BLaER1 (cell line): ENCODE results near the gene CYP20A1.
"Not testable (repeated sequence)": the region's sequence is repeated elsewhere in the genome, so short reads cannot be mapped to it uniquely, and the experiment has no call there.

ENCODE experiments used
- H3K27ac ChIP-seq: shearing (Covaris generic); formaldehyde crosslinking; 2 replicates; pipeline ENCODE4 v1.8.1; 2022
- H3K27me3 ChIP-seq: shearing (Covaris generic); formaldehyde crosslinking; 2 replicates; pipeline ENCODE4 v1.8.1; 2022
- H3K36me3 ChIP-seq: shearing (Covaris generic); formaldehyde crosslinking; 2 replicates; pipeline ENCODE4 v1.8.1; 2022
- H3K4me1 ChIP-seq: shearing (Covaris generic); formaldehyde crosslinking; 2 replicates; pipeline ENCODE4 v1.8.1; 2022
- H3K4me2 ChIP-seq: shearing (Covaris generic); formaldehyde crosslinking; 2 replicates; pipeline ENCODE4 v1.8.1; 2022
- H3K4me3 ChIP-seq: shearing (Covaris generic); formaldehyde crosslinking; 2 replicates; pipeline ENCODE4 v1.8.1; 2022
- H3K9ac ChIP-seq: shearing (Covaris generic); formaldehyde crosslinking; 2 replicates; pipeline ENCODE4 v1.8.1; 2022
- H3K9me3 ChIP-seq: shearing (Covaris generic); formaldehyde crosslinking; 2 replicates; pipeline ENCODE4 v1.8.1; 2022
- H4K20me1 ChIP-seq: shearing (Covaris generic); formaldehyde crosslinking; 2 replicates; pipeline ENCODE4 v1.8.1; 2022
- Cebpa-rat ChIP-seq: shearing (Covaris generic); IDR thresholded peaks from 2 replicates; pipeline ENCODE4 v1.8.1; 2022

The CYP20A1 gene

GRCh38 chr2:203237346-203238238 is 1.2 kb upstream of the CYP20A1 start:
- Histone ChIP-seq H3K9me3 (no peaks in the 10 kb centered on the region), H4K20me1 (peaks cover 12% of the 10 kb centered on the region; the same call in 1 of the 2 replicates), H3K27ac (no peak overlapping the region), H3K27me3 (no peaks in the 10 kb centered on the region), H3K4me1 (peaks cover 27% of the 10 kb centered on the region), H3K36me3 (peaks cover 13% of the 10 kb centered on the region), H3K4me2 (peak overlapping the region; percentile 75), H3K9ac (peak overlapping the region; percentile 86), H3K4me3 (peak overlapping the region; percentile 78)
- TF ChIP-seq Cebpa-rat: no peak

- H3K9me3 ChIP-seq: no peaks in the 10 kb centered on the region
- H3K4me3 ChIP-seq: peak overlapping the region; percentile 78
- peaks cover 27% of the 10 kb centered on the region for H3K4me1 ChIP-seq
- H3K4me2 ChIP-seq: peak overlapping the region; percentile 75
- TF ChIP-seq Cebpa-rat: no peak
- H3K27ac ChIP-seq: peak overlapping the region; percentile 87
- H4K20me1 ChIP-seq: peaks cover 12% of the 10 kb centered on the region; the same call in 1 of the 2 replicates
- peaks cover 21% of the 10 kb centered on the region for H3K36me3 ChIP-seq
- H3K27me3 ChIP-seq: no peaks in the 10 kb centered on the region
- H3K9ac ChIP-seq: peak overlapping the region; percentile 86
Measured at GRCh38 chr2:203238292-203238703, 520 bp upstream of the CYP20A1 start.

GRCh38 chr2:203240491-203240890 is 1.7 kb downstream of the CYP20A1 start:
- Histone ChIP-seq H3K9ac (0 out of 2 replicates have a peak overlapping the region, but pooled peaks have one; percentile 86), H3K4me3 (0 out of 2 replicates have a peak overlapping the region, but pooled peaks have one; percentile 78), H3K27me3 (no peaks in the 10 kb centered on the region), H4K20me1 (peaks cover 12% of the 10 kb centered on the region; the same call in 1 of the 2 replicates), H3K27ac (no peak overlapping the region), H3K4me1 (peaks cover 23% of the 10 kb centered on the region), H3K9me3 (no peaks in the 10 kb centered on the region), H3K4me2 (peak overlapping the region; percentile 81), H3K36me3 (peaks cover 34% of the 10 kb centered on the region)
- TF ChIP-seq Cebpa-rat: no peak

GRCh38 chr2:203242518-203242917 is 3.7 kb downstream of the CYP20A1 start:
- no peaks in the 10 kb centered on the region for H3K27me3 ChIP-seq
- H4K20me1 ChIP-seq: peaks cover 12% of the 10 kb centered on the region; the same call in 1 of the 2 replicates
- no peak overlapping the region for H3K9ac ChIP-seq
- H3K4me2 ChIP-seq: no peak overlapping the region
- peaks cover 54% of the 10 kb centered on the region for H3K36me3 ChIP-seq
- TF ChIP-seq Cebpa-rat: no peak
- H3K9me3 ChIP-seq: no peaks in the 10 kb centered on the region
- H3K4me1 ChIP-seq: peaks cover 23% of the 10 kb centered on the region
- H3K4me3 ChIP-seq: no peak overlapping the region
- no peak overlapping the region for H3K27ac ChIP-seq

- Histone ChIP-seq H4K20me1 (no peaks in the 10 kb centered on the region), H3K36me3 (peaks cover 73% of the 10 kb centered on the region), H3K9ac (no peak overlapping the region), H3K27ac (no peak overlapping the region), H3K9me3 (no peaks in the 10 kb centered on the region), H3K4me1 (no peaks in the 10 kb centered on the region), H3K4me2 (no peak overlapping the region), H3K4me3 (no peak overlapping the region), H3K27me3 (no peaks in the 10 kb centered on the region)
- TF ChIP-seq Cebpa-rat: no peak
Measured at GRCh38 chr2:203246646-203247045, 7.8 kb downstream of the CYP20A1 start.

GRCh38 chr2:203252818-203253217 is 14.0 kb downstream of the CYP20A1 start:
- Histone ChIP-seq H3K4me1 (no peaks in the 10 kb centered on the region), H3K4me3 (no peak overlapping the region), H3K9me3 (peaks cover 13% of the 10 kb centered on the region), H3K27me3 (no peaks in the 10 kb centered on the region), H3K9ac (no peak overlapping the region), H3K4me2 (no peak overlapping the region), H3K36me3 (peaks cover 78% of the 10 kb centered on the region), H4K20me1 (no peaks in the 10 kb centered on the region), H3K27ac (no peak overlapping the region)
- TF ChIP-seq Cebpa-rat: no peak

- Histone ChIP-seq H3K36me3 (peaks cover 78% of the 10 kb centered on the region), H3K9me3 (peaks cover 13% of the 10 kb centered on the region)
- not testable (repeated sequence) for H4K20me1 ChIP-seq, H3K4me3 ChIP-seq, H3K4me2 ChIP-seq, H3K4me1 ChIP-seq, H3K27ac ChIP-seq, H3K27me3 ChIP-seq, H3K9ac ChIP-seq
Measured at GRCh38 chr2:203253422-203254095, 14.7 kb downstream of the CYP20A1 start.

- TF ChIP-seq Cebpa-rat: no peak
- H3K36me3 ChIP-seq: peaks cover 73% of the 10 kb centered on the region
- H3K4me3 ChIP-seq: no peak overlapping the region
- no peaks in the 10 kb centered on the region for H3K27me3 ChIP-seq
- H3K4me2 ChIP-seq: no peak overlapping the region
- no peaks in the 10 kb centered on the region for H3K9me3 ChIP-seq
- no peak overlapping the region for H3K9ac ChIP-seq
- peaks cover 8% of the 10 kb centered on the region; the same call in 1 of the 2 replicates for H4K20me1 ChIP-seq
- no peak overlapping the region for H3K27ac ChIP-seq
- no peaks in the 10 kb centered on the region for H3K4me1 ChIP-seq
Measured at GRCh38 chr2:203261326-203262159, 22.7 kb downstream of the CYP20A1 start.

GRCh38 chr2:203279288-203279687 is 40.5 kb downstream of the CYP20A1 start:
- Histone ChIP-seq H3K9me3 (no peaks in the 10 kb centered on the region), H3K9ac (no peak overlapping the region), H3K27ac (no peak overlapping the region), H3K4me1 (no peaks in the 10 kb centered on the region), H3K4me2 (no peak overlapping the region), H4K20me1 (no peaks in the 10 kb centered on the region), H3K27me3 (no peaks in the 10 kb centered on the region), H3K36me3 (peaks cover 74% of the 10 kb centered on the region), H3K4me3 (no peak overlapping the region)
- TF ChIP-seq Cebpa-rat: no peak
